ENCODE results near the gene INSIG2.

INSIG2 gene

DNA sequence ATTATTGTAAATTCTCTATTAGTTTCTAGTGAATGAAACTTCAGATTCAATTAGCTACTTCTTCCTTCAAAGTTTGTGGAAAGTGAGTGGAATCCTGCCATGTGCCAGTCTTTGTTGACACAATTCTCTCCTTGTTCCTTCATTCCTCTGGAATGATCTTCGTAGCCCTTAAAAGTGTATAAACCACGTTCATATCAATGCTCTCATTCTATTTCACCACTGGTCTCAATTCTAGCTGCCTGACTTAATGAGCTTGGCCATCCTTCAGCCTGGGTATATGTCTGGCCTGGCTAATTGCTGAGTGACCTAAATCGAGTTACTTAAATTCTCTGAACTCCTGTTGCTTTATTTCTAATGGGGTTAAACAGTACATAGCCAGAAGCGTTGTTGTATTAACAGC lies 43.5 kb downstream of the INSIG2 start:
- FAIRE-seq: no peak

DNA sequence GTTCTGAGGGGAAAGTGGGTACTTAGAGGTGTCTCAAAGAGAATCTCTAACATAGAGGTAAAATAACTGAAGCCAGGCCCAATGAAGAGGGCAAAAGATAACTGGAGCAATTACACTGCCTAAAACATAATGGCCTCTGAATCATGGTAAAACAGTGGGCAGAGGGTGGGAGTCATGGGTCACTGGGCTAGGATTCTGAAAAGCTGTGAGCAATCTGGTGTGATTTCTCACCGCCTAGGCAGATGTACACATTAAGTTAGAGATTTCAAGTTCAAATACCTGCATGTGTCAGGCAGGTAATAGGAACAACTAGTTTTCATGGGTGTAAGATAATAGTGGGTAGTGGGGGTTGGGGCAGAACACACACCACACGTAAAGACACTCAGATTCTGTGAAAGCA lies 45.6 kb downstream of the INSIG2 start:
- FAIRE-seq: no peak

DNA sequence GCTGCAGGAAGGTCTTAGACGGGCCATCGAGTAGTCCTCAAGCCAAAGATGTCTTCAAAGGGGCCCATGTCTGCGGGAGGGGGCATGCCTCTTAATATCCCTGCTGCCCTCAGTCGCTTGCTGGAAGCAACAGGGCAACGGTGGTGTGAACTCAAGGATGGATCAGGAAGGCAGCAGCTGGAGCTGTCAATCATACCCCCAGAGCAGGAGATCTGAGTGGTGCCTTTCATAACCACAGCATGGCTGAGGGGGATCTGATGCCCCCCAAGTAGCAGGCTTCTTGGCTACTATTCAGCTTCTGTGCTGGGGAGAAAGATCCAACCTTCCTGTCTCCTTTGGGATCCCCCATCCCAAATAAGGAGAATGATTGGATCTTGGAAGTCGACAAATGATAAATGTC lies 46.4 kb downstream of the INSIG2 start:
- FAIRE-seq: no peak

DNA sequence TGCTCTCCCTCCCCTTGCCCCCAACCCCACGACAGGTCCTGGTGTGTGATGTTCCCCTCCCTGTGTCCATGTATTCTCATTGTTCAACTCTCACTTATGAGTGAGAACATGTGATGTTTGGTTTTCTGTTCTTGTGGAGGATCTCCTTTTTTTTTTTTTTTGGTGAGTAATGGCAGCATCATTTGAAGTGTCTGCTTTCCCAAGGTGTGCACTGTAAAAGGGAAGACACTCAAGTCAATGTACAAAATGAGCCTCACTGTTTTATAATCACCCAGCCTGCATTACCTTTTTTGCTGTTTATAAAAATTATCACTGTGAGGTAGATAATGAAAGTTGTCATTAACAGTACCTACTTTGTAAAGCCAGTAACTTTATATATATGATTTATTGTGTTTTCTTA lies 56.9 kb downstream of the INSIG2 start:
- no peak for FAIRE-seq

DNA sequence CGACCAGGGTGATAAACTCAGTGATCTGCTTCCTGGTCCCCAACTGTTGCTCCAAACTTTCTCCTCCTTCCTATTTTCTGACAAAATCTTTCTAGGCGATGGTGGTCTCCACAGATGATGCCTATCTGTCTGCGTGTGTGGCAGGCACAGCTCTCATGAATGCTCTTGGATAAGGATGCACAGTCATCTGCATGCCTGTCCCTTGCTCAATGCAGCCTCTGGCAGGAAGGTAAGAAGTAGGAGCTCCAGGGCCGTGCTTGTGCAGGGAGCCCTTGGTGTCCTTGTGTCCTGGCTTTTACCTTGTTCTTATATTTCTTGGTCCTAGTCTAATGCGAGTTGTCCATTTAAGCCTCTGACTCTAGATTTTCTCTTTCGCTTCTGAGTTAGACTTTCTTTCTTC lies 57.5 kb downstream of the INSIG2 start:
- FAIRE-seq: no peak

DNA sequence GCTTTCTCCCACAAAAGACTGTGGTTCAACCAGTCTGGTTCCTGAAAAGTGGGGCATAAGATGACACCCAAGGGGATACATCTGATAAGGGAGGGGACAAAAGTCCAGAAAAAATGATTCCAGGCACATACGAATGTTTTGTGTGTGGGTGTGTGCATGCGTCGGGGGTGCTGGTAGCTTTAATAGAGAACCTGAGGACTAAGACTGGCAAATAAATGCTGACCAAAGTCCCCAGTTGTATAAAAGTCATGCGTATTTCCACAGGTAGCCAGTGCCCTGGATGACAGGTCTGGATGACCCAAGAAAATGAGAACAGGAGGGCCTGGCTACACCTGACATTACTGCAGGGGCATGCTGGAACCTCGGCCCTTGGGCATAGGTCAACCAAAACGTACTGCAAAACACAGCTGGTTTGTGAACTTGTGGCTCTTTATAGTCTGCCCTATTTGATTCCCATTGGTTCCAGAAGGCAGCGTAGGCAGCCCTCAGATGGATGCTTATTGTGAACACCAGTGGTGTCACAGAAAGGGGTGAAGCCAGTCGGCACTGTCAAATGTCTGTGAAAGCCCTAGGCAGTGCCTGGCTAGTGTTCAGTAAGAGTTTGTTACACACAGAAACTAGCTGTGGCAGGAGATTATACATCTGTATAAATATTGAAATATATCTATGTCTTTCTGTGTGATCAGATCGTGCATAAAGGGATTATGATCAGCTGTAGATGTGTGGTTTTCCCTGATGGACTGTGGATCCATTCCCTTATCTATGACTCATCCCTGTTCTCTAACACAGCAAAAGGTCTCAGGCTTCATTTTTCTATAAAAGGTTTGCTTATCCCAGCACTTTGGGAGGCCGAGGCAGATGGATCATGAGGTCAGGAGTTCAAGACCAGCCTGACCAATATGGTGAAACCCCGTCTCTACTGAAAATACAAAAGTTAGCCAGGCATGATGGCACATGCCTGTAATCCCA lies 58.3 kb downstream of the INSIG2 start:
- FAIRE-seq: no peak

DNA sequence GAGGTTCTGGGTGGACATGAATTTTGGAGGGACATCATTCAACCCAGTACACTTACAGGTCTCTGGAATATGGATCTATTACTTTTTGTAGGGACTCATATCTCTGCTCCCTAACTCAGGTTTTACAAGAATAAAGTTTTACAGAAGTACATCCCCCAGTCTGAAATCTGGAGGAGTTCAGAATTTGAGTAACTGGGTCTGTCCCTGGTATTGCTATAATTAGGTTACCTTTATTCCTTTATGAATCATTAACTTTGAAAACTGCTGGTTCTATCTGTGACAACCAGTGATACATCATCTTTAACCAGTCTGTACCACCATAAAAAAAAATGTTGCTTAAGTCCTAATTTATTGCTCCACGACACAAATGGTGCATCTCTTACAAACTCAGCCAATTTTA lies 59.9 kb downstream of the INSIG2 start:
- FAIRE-seq: no peak

DNA sequence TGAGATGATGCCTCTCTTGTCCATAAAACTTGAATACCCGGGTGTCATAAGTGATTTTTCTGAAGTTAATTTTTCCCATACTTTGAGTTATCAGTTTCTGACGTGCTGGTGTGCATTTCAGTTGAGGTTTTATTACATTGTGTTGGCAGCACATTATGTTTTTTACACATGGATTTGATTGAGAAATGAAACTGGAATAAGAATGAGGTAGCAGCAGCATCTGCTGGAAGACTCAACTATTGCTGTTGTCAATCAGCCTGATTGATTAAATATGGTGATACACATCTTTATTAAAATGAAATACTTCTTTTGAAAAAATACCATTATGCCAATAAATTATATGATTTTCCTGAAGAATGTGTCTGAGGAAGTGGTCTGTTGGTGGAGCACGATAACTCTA lies 60.5 kb downstream of the INSIG2 start:
- no peak for FAIRE-seq

DNA sequence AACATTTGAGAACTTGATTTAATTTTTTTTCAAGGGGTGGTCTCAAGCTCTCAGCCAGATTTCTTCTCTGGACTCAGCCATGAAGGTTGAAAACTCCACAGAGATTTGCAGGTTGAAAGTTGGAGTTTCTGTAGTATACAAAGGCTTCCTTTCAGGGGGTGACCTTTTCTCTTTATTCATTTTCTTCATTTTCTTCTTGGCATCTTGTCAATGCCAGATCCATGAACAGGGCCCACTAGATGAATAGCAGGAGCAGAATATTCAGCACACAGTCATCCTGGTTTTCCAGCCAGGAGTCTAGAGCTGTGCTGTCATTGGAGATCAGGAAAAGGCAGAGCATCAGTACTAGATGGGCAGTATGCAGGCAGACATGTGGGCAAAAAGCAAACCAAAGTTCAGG lies 62.0 kb downstream of the INSIG2 start:
- no peak for FAIRE-seq

DNA sequence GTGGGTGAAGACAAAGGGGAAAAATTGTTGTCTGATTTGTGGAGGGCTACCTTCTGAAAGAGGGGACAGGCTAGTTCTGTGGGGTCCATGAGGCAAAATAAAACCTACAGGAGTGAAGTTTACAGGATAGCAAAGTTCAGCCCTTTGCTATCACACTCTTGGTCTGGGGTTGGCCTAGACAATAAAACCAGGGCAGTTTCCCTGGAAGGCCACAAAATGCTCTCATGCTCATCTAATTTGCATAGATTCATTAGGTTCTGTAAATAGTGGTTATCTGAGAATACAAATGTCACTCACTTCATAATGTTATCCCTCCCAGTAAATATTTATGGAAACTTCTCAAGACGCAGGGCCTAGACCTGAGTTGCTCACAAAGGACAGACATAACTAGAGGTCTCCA lies 63.6 kb downstream of the INSIG2 start:
- FAIRE-seq: no peak

DNA sequence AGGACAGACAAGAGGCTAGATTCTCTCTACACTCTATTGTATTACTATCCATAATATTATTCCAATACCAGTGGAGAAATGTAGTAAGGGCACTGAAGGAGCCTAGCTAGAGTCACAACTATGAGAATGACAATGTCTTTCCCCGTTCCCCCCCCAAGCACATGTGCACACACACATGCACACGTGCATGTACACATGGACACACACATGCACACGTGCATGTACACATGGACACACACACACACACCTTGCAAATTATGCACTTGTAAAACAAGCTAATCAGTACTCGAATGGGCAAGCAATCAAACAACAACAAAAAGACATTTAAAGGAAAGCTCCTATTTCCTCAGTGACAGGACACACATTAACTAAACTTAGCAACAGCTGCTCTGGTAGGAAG lies 65.2 kb downstream of the INSIG2 start:
- FAIRE-seq: no peak

DNA sequence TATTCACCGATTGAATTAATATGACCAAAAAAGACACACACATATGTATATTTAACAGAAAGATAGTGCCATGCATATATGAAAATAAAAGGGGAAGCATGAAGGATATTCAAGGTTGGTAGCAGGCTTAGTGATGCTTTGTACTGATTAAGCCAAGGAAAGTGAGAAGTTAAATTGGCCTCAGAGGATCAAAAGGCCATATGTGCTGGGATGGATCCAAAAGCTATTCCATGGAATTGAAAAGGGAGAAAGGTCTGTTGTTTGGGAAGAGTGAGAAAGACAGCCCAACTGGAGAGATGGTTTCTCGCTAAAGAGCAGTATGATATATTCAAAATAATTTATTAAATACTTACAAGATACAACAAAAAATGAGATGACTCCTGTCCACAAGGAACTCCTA lies 65.9 kb downstream of the INSIG2 start:
- no peak for FAIRE-seq
